CD4-positive, alpha-beta T cell treated with Interleukin-21 for 1 hour (primary cell): Measurements from ENCODE around the gene KIF19.
A peak's percentile ranks its signal among the peaks of the same experiment; 100 is the strongest.

Experiments
- DNase-seq: peaks from one replicate; pipeline ENCODE4 v3.0.0-alpha.2; 2020

The KIF19 gene

DNA sequence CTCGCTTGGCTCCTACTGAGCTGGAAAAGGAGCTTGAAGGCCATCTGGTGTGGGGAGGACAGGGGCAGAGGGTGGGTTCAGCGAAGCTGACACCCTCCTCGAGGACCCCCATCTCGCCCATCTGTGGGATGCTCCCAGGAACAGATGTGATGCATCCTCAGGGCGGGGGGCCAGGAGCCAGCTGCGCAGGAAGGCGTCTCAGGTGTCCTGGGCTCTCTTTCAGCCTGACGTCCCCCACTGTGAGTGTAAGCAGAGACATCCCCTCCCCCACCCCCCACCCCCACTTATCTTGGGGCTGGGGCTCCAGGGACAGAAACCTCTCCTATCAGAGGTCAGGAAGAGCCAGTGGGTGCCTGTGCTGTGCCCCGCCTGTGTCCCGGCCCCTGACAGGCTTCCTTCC is 16.2 kb downstream of the KIF19 start:
- DNase-seq, result no peak

DNA sequence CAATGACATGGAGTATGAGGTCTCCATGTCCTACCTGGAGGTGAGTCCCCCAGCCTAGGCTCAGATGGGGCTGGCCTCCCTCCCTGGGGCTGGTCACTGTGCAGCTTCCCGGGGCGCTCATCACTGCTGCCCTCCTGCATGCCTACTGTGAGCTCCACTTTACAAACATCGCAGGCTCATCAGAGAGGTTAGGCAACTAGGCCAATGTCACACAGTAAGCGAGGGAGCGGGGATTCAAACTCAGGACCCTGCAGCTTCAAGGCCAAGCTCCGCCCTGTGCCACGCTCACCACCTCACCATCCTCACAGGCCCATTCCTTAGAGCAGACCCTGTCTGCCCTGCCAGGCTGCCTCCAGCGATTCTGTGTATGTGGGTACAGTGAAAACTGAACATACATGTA is 17.1 kb downstream of the KIF19 start:
- DNase-seq, result no peak

DNA sequence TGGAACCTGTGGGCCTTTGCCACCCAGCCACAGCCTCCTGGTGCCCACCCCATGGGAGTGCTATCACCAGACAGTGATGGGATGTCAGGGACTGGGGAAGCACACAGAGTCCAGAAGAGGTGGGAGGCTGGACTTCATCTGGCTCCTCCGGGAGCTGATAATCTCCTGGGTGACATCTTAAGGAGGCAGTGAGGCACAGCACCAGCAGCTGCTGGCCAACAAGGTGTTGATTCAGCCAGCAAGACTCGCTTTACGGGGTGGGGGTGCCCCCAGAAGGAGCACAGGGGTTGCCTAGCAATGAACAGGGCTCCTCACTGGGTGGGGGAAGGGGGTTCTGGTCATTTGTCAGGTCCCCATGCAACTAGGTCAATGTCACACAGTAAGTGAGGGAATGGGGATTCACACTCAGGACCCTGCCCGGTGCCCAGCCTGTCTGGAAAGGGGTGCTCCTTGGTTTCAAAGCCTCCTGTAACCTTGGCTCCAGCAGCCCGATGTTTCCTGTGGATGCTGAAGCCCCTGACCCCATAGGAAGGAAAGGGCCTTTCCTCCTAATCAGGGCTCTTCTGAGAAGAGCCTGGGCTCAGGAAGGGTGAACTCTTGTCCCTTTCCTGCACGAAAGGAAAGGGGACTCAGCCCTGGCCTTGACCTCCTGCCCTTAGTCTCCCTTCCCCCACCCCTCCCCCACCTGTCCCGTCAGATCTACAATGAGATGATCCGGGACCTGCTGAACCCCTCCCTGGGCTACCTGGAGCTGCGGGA is 17.7 kb downstream of the KIF19 start:
- DNase-seq, result no peak

DNA sequence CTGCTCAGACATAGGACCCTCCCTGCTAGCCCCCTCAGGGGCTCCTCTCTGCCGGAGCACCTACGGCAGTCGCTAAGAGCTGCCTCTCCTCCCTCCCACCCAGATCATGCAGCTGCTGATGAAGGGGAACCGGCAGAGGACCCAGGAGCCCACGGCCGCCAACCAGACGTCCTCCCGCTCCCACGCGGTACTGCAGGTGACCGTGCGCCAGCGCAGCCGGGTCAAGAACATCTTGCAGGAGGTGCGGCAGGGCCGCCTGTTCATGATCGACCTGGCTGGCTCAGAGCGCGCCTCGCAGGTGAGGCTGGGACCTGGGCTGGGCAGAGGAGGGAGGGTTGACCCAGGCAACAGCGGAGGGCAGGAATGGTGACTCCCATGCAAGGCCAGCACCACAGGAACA is 18.6 kb downstream of the KIF19 start:
- no peak for DNase-seq

DNA sequence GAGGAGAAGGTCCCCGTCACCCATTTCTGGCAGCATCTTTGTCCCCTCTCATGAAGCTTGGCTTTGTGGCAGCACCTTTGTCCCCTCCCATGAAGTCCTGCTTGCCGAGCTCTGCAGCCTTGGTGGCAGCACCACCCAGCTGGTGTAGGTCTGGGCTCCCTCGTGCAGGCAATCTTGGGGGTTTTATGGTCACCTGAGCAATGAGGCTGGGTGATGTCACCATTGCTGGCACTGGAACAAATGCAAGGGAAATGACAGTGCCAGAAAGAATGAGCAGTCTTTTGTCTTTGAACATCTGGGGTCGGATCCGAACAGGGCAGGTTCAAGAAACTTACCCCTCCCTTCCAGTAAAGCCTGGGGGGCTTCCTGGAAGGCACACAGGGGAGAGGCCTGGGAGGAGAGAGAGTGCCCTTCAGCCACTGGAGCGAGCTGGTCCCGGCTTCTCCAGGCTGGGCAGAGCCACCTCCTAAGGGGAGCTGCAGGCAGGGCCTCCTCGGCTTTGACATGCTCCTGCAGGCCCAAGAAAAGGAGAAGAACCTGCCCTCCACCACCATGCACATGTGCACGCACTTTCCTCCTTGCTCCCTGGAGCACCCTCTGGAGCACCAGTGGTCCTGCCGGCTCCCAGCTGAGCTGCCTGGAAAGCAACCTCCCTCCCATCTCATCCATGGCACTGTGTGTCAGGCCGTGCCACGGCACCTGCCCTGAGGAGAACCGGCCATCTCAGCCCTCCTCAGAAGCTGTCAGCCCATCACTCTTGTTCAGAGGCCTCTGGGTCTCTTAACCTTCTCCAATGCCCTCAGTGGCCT is 19.6 kb downstream of the KIF19 start:
- DNase-seq, result no peak

DNA sequence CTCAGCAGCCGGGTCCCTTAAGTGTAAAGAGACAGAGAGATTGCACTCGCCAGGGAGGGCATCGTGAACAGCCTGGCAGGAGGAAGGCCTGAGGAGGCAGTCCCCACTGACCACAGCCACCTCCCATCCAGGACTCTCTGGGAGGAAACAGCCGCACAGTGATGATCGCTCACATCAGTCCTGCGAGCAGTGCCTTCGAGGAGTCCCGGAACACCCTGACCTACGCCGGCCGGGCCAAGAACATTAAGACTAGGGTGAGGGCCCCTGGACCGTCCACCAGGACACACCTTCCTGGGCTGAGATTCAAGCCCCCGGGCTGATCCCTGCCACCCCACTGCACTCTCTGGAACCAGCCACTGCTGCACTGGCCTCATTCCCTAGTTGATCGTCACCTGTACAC is 21.6 kb downstream of the KIF19 start:
- DNase-seq, result no peak

DNA sequence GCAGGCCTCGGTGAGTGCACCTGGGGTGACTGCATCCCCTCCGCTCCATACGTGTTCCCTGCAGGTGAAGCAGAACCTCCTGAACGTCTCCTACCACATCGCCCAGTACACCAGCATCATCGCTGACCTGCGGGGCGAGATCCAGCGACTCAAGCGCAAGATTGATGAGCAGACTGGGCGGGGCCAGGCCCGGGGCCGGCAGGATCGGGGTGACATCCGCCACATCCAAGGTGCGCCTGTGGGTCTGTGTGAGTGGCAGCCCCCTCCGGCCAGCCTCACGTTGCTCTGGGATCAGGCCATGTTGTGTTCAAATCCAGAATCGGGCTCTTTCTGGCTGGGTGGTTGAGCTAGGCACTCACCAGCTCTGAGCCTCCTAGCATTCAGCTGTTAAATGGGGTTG is 23.1 kb downstream of the KIF19 start:
- DNase-seq, result no peak

DNA sequence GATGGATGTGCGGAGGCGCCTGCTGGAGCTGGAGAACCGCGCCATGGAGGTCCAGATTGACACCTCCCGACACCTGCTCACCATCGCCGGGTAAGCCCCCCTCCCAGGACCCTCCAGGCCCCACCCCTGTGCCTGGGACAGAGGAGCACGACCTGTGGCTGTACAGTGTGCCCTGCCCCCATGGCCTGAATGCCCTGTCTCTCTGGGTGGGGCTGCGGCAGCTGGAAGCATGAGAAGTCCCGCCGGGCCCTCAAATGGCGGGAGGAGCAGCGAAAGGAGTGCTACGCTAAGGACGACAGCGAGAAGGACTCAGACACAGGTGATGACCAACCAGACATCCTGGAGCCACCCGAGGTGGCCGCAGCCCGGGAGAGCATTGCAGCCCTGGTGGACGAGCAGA is 24.5 kb downstream of the KIF19 start:
- DNase-seq, result no peak

DNA sequence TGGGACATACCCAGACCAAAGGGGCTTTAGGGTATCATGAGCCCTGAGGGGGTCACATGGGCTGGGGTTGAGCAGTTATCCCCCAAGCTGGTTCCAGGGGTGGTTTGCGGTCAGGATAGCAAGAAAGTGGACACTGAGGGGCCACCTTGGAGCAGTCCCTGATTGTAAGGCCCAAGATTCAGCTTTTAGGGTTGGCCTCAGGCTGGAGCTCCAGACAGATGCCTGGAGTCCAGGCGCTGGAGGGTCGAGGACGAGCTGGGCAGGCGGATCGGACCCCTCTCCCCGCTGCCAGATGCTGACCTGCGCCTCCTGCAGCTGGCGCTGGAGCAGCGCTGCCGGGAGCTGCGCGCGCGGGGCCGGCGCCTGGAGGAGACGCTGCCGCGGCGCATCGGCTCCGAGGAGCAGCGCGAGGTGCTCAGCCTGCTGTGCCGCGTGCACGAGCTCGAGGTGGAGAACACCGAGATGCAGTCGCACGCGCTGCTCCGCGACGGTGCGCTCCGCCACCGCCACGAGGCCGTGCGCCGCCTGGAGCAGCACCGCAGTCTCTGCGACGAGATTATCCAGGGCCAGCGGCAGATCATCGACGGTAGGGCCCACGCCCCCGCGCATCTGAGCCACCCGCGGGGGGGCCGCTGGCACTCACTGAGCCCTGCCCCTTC is 25.7 kb downstream of the KIF19 start:
- no peak for DNase-seq

DNA sequence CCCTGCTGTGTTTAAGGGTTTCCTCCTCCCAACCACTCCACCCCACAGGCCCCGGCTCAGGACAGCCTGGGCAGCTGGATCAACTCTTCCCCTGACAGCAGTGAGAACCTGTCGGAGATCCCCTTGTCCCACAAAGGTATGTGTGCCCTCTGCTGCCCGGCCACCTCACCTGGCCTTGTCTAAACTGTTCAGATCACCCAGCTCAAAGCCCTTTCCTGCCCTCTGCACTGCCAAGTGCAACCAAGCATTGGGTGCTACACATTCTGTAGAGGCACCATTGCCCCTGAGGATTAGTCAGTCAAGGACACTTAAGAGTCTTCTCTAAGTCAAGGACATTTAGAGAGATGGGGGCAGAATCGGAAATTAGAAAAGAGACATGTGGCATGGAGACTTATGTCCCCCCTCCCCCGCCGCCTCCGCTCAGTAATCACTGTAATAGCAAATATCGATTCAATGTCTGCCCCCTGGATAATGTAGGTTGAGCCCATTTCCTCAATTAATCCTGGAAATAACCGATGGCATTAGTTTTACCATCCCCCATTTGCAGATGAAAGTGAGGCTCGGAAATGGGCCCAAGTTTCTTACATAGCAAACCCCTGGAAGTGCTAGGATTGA is 27.5 kb downstream of the KIF19 start:
- no peak for DNase-seq

DNA sequence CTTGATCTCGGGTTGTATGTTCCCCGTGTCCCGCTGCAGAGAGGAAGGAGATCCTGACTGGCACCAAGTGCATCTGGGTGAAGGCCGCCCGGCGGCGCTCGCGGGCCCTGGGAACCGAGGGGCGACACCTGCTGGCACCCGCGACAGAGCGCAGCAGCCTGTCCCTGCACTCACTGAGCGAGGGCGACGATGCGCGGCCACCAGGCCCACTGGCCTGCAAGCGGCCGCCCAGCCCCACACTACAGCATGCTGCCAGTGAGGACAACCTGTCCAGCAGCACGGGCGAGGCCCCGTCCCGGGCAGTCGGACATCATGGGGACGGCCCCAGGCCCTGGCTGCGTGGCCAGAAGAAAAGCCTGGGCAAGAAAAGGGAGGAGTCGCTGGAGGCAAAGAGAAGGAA is 28.1 kb downstream of the KIF19 start:
- peak; percentile 54 for DNase-seq

DNA sequence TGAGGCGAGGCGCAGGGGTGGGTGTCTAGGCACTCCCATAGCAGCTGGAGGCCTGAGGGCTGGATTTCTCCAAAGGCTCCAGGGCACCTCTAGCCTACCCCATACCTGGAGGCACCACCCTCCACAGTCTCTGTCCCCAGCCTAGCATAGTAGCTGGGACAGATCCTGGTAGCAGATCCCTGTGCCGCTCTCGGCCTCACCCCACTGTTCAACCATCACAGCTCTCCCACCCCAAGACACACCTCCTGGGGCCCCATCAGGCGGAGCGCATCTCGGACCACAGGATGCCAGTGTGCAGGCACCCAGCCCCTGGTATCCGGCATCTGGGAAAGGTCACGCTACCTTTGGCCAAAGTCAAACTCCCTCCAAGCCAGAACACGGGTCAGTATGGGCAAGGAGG is 28.5 kb downstream of the KIF19 start:
- no peak for DNase-seq

DNA sequence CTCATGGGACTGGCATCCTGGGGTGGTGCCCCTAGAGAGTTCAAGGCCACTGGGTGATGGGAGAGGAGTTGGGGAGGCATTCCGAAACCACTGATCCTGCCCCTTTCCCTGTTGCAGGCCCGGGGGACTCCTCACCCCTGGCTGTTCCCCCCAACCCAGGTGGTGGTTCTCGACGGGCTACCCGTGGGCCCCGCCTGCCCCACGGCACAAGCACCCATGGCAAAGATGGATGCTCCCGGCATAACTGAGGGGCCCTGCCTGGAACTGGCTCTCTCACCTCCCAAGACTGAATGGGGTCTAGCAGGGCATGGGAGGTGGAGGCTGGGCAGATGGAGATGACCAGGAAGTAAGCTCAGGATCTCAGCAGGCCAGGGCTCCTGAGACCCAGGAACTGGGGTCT is 29.0 kb downstream of the KIF19 start:
- no peak for DNase-seq

DNA sequence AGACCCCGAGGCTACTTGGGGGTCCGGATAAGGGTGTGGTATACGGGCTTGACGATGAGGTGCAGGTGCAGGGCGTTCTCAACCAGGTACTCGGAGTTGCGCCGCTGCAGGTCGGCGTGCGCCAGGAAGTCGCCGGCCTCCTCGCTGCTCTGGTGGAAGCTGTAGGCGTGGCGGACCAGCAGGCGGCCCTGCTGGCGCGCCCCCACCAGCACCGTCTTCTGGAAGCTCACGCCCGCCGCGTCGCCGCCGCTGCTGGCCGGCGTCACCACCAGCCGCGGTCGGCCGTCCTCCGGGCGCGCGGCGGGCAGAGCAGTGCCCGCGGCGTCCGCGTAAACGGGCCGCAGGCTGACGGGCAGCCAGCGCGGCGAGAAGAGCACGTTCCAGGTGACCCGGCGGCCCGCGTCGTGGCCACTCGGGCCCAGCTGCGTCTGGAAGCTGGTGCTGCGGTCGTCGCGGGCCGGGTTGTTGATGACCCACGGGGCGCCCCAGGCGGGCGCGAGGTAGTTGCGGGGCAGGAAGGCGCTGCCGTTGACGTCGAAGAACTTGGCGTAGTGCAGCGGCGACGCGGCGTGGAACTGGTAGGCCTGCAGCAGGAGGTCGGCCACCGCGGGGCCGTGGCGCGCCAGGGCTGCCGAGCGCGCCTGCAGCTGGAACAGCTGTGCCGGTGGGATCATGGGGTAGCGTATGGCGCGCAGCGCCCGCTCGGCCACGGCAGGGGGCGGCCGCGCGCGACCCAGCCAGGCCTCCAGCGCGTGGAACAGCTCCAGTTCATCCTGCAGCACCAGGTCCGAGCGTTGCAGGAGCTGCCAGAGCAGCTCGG is 30.8 kb downstream of the KIF19 start:
- DNase-seq, result no peak

DNA sequence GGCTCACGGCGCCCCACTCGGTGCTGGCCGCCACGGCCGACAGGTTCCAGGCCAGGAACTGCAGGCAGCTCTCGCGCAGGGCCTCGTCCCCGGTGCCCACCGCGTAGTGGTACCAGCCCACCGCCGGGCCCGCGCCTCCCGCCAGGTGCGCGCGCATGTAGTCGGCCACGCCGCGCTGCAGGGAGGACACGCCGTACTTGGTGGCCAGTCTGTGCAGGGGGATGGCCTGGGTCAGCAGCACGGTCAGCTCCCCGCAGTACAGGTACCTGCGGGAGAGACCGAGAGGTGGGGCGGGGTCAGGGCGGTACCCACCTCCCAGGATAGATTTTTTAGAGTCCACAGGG is 31.4 kb downstream of the KIF19 start:
- DNase-seq, result no peak

DNA sequence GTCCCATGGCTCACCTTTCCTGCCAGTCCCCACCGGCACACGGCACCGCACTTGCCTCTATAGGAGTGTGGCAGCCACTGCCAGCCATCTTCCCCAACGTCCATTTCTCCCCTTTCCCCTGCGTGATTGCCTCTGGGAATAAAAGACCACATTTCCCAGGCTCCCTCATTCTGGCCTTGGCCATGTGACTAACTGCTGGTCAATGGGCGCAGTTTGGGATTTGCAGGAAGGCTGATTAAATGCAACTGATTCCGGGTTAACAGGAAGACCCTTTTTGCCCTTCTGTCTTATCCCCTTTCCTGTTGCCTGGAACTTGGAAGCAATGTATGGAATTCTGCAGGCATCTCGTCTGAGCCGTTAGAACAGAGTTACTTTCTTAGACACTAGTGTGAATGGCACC is 32.7 kb downstream of the KIF19 start:
- no peak for DNase-seq

DNA sequence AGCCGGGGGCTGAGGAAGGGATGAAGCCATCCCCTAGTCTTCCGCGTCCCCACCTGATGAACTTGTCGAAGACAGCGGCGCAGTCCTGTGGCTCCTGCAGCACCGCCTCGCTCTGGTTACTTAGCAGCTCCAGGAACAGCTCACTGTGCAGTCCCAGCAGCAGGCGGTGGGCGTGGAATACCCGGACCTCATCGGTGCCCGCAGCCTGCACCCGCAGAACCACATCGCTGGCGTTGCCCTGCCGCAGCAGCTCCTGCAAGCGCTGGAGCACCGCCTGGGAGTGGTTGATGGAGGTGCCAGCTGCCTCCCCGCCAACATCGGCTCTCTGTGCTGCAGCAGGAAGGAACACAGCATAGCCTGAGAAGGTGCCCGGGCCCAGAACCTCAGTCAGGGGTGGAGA is 33.9 kb downstream of the KIF19 start:
- DNase-seq, result no peak

DNA sequence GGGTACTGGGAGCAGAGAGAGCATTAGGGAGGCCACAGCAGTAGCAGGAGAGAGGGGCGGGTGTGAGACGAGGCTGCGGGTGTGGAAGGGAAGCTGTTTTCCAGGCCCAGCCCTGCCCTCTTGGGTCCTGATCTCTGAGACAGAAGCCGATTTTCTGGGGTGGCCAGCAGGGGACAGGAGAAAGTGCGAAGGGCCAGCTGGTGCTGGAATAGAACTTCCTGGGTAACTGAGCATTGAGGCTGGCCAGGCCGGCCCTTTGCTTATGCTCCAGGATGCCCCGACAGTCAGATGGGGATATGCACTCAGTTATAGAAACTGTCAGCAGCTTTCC is 34.8 kb downstream of the KIF19 start:
- no peak for DNase-seq

DNA sequence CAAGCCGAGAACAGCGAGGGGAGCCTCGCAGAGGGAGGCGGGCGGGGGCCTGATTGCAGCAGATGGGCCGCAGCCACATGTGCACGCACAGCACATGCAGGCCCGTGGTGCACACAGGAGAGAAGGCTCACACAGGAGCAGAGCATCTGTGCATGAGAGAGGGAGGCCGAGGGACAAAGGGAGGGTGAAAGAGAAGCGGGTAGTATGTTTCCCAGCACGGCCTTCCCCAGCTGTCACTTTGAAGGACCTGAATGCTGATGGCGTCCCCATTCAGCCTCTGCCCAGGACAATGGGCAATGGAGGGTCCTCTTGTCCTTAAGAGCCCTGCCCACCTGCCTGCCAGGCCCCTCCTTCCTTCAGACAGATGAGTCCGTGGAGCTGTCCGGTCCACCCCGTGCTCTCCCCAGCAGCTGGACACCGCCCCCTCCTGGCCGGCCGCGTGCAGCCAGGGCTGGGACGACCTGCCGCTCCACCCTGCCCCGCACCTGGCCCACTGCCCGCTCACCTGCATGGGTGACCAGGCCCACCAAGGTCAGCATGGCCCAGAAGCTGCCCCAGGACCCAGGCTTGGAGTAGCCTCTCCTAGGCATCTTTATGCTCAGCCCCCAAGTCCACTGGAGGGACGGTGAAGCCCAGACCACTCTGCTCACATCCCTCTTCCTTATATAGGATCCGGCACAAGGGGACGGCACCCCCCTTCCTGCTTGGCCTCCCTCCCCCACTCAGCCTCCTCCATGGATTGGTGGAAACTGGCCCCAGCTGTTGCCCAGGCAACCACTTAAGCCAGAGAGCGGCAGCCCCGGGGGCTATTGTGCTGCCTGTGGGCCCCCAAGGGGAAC is 35.4 kb downstream of the KIF19 start, which contains the start of gene BTBD17:
Gene BTBD17 (minus strand): TSS at position 639 of the 839 bp plus-strand sequence. CDS start 49 bp downstream, at position 590.
- DNase-seq, result peak; percentile 42

DNA sequence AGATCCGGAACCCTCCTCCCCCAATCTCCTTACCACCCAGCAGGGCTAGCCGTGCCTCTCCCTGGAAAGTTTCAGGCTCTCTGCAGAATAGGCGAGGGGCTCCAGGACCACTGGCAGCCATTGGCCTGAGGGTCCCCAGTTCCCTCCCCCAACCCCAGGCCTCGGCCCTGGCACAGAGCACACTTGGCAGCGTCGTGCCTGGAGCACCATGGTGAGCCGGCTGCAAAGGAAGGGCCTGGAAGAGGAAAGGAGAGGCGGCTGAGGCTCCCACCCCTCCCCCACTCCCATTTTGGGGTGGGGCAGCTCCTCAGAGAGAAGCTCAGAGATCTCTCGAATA is 36.0 kb downstream of the KIF19 start:
- DNase-seq, result no peak

DNA sequence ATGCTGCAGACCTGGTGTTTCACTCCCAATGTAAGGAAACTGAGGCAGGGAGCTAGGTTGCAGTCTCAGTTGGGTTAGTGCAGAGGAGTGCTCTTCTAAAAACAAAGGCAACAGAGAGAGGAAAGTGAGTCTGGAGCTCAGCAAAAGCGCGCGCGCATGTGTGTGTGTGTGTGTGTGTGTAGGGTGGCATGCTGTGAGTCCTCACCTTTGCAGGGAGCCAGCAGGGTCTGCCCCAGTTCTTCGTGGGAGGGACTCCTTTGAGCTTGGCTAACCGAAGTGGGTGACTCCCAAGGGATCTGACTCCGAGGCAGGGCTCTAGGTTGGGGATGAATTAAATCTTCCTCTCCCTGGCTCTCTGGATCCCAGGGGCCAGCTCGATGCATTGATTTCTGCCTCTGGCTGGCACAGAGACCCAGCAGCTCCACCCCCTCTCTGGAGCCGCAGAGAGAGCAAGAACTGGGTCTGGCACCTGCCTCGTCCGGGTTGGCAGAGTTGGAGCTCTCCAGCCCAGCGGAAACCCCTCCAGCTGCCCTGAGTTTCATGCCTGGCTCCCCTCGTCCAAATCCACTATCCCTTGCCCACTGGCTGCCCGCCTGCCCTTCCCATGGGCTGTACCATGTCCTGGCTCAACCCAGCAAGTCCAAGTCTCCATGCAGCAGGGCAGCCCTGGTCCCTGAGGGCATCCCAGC is 36.9 kb downstream of the KIF19 start:
- no peak for DNase-seq
